ENCODE results near the gene RPL34.
A peak's percentile ranks its signal among the peaks of the same experiment; 100 is the strongest.

Gene RPL34

GRCh38 chr4:108624263-108625056 lies 4.1 kb downstream of the RPL34 start:
- DNase-seq (ENCODE audit: low spot score): no peak

GRCh38 chr4:108626056-108626455 lies 5.7 kb downstream of the RPL34 start:
- no peak for DNase-seq (ENCODE audit: low spot score)

- no peak for DNase-seq (ENCODE audit: low spot score)
Measured at GRCh38 chr4:108628411-108628810, 8.0 kb downstream of the RPL34 start.

- DNase-seq (ENCODE audit: low spot score): no peak
Measured at GRCh38 chr4:108635070-108635655, 14.8 kb downstream of the RPL34 start.

GRCh38 chr4:108636246-108636645 lies 15.9 kb downstream of the RPL34 start:
- no peak for DNase-seq (ENCODE audit: low spot score)

- DNase-seq (ENCODE audit: low spot score): no peak
Measured at GRCh38 chr4:108637856-108638255, 17.5 kb downstream of the RPL34 start.

GRCh38 chr4:108644237-108644636 lies 23.9 kb downstream of the RPL34 start:
- no peak for DNase-seq (ENCODE audit: low spot score)

- no peak for DNase-seq (ENCODE audit: low spot score)
Measured at GRCh38 chr4:108646706-108647105, 26.3 kb downstream of the RPL34 start.

GRCh38 chr4:108649863-108650211 lies 29.5 kb downstream of the RPL34 start:
- DNase-seq (ENCODE audit: low spot score): no peak

- DNase-seq (ENCODE audit: low spot score): peak; percentile 85
Measured at GRCh38 chr4:108650212-108651013, 30.0 kb downstream of the RPL34 start, which contains the start of gene OSTC. Gene OSTC (plus strand): TSS chr4:108650599. CDS start chr4:108650656, 57 bp downstream.

GRCh38 chr4:108651014-108651791 lies 30.8 kb downstream of the RPL34 start:
- DNase-seq (ENCODE audit: low spot score): no peak

- DNase-seq (ENCODE audit: low spot score): no peak
Measured at GRCh38 chr4:108662629-108663028, 42.3 kb downstream of the RPL34 start.

- no peak for DNase-seq (ENCODE audit: low spot score)
Measured at GRCh38 chr4:108674356-108674977, 54.1 kb downstream of the RPL34 start.
